Activated CD4-positive, alpha-beta T cell treated with anti-CD3 and anti-CD28 coated beads, Interleukin-2, amount 10 ng/mL, durations not matched to agents 24 days and 14 days (primary cell): ENCODE data around the gene ZMYND8. TPM values are rescaled to one million over a fixed set of nuclear protein-coding genes. Genes with fewer than 3 reads are reported as not detected.
"Not testable (repeated sequence)": the region's sequence is repeated elsewhere in the genome, so short reads cannot be mapped to it uniquely, and the experiment has no call there.

Experiments used
- DNase-seq: peaks from one replicate; pipeline ENCODE4 v3.0.0; 2022
- H3K27ac Mint-ChIP-seq: one replicate; pipeline ENCODE4 v1.8.0; 2022; ENCODE audit warnings: mild to moderate bottlenecking, mixed read lengths
- H3K27me3 Mint-ChIP-seq: one replicate; pipeline ENCODE4 v1.8.0; 2022; ENCODE audit warnings: mixed read lengths
- H3K36me3 Mint-ChIP-seq: one replicate; pipeline ENCODE4 v1.8.0; 2022; ENCODE audit warnings: low read depth, mild to moderate bottlenecking, mixed read lengths
- H3K4me1 Mint-ChIP-seq: one replicate; pipeline ENCODE4 v1.8.0; 2021; ENCODE audit warnings: mixed read lengths
- H3K4me3 Mint-ChIP-seq: one replicate; pipeline ENCODE4 v1.8.0; 2022; ENCODE audit warnings: mild to moderate bottlenecking, moderate library complexity, mixed read lengths
- H3K9me3 Mint-ChIP-seq: one replicate; pipeline ENCODE4 v1.8.0; 2021; ENCODE audit warnings: mixed read lengths
- intact Hi-C: fragments of 100-400 bp; cut with micrococcal nuclease; formaldehyde crosslinking; loops from one replicate; pipeline ENCODE4 v1.15.1; 2023
- total RNA-seq: library from RNA; stranded (reverse); gene quantifications from 2 replicates; pipeline ENCODE4 v1.2.3, GENCODE V29; 2022

Gene ZMYND8
- total RNA-seq, 1 donor from 2014 or later, result 38.1 TPM

GRCh38 chr20:47280668-47281067 lies 75.8 kb downstream of the ZMYND8 start:
- intact Hi-C loops, result no loop called here
- Mint-ChIP-seq H3K9me3 (no peaks in the 10 kb centered on the region), H3K4me3 (no peak overlapping the region), H3K4me1 (peaks cover 16% of the 10 kb centered on the region), H3K36me3 (peaks cover 63% of the 10 kb centered on the region), H3K27ac (peak overlapping the region; percentile 23), H3K27me3 (no peaks in the 10 kb centered on the region)
- no peak for DNase-seq

DNA sequence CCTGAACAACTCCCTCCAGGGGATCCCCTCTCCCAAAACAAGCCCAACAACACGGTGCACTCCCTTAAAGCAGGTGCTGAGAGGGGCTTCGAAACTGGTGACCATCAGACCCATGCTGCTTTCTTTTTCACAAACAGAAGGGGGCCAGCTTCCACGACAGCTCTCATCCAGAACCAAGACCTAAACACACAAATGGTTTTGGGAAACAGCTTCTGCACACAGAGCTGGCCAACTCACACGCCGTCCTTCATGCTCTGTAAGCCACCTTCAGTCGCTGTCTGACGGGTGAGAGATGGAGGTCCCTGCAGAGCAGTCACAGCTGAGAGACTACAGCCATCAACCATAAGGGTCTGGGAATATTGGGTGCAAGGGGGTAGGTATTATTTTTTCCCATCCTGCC lies 76.3 kb downstream of the ZMYND8 start:
- no peaks in the 10 kb centered on the region for H3K9me3 Mint-ChIP-seq
- no peak overlapping the region for H3K4me3 Mint-ChIP-seq
- H3K27ac Mint-ChIP-seq, result no peak overlapping the region
- no peaks in the 10 kb centered on the region for H3K27me3 Mint-ChIP-seq
- intact Hi-C loops, result no loop called here
- peaks cover 21% of the 10 kb centered on the region for H3K4me1 Mint-ChIP-seq
- no peak for DNase-seq
- peaks cover 64% of the 10 kb centered on the region for H3K36me3 Mint-ChIP-seq

DNA sequence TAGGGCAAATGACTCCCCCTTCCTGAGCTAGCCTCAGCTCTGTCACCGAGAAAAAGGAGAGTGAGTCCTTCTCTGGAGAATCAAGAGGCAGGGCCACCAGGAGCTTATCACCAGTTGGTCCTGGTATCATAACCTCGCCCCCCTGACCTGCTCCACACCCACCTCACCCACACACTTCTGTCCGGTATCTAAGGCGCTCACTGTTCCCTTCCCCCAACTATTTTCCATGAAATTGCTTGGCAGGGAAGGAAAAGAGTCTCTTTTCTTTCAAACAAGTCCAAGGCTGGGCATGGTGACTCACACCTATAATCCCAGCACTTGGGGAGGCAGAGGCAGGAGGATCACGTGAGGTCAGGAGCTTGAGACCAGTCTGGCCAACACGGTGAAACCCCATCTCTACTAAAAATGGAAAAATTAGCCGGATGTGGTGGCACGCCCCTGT lies 77.6 kb downstream of the ZMYND8 start:
- H3K36me3 Mint-ChIP-seq, result peaks cover 66% of the 10 kb centered on the region
- H3K27me3 Mint-ChIP-seq, result no peaks in the 10 kb centered on the region
- no peak for DNase-seq
- H3K4me3 Mint-ChIP-seq, result no peak overlapping the region
- peaks cover 29% of the 10 kb centered on the region for H3K4me1 Mint-ChIP-seq
- intact Hi-C loops, result no loop called here
- H3K9me3 Mint-ChIP-seq, result no peaks in the 10 kb centered on the region
- no peak overlapping the region for H3K27ac Mint-ChIP-seq

GRCh38 chr20:47277535-47277872 lies 79.0 kb downstream of the ZMYND8 start:
- H3K27ac Mint-ChIP-seq, H3K4me3 Mint-ChIP-seq, intact Hi-C loops, H3K9me3 Mint-ChIP-seq, H3K27me3 Mint-ChIP-seq, DNase-seq: not testable (repeated sequence)
- Mint-ChIP-seq H3K4me1 (peaks cover 40% of the 10 kb centered on the region), H3K36me3 (peaks cover 66% of the 10 kb centered on the region)

GRCh38 chr20:47276851-47277534 lies 79.5 kb downstream of the ZMYND8 start:
- Mint-ChIP-seq H3K4me1 (peaks cover 40% of the 10 kb centered on the region), H3K4me3 (no peak overlapping the region), H3K27ac (peak overlapping the region; percentile 58), H3K9me3 (no peaks in the 10 kb centered on the region), H3K27me3 (no peaks in the 10 kb centered on the region), H3K36me3 (peaks cover 67% of the 10 kb centered on the region)
- intact Hi-C loops, result no loop called here
- no peak for DNase-seq

GRCh38 chr20:47276251-47276650 lies 80.2 kb downstream of the ZMYND8 start:
- peaks cover 62% of the 10 kb centered on the region for H3K36me3 Mint-ChIP-seq
- H3K27me3 Mint-ChIP-seq, result no peaks in the 10 kb centered on the region
- H3K9me3 Mint-ChIP-seq, result no peaks in the 10 kb centered on the region
- peak overlapping the region; percentile 56 for H3K27ac Mint-ChIP-seq
- H3K4me1 Mint-ChIP-seq, result peaks cover 40% of the 10 kb centered on the region
- DNase-seq, result no peak
- H3K4me3 Mint-ChIP-seq, result no peak overlapping the region
- intact Hi-C loops, result no loop called here

DNA sequence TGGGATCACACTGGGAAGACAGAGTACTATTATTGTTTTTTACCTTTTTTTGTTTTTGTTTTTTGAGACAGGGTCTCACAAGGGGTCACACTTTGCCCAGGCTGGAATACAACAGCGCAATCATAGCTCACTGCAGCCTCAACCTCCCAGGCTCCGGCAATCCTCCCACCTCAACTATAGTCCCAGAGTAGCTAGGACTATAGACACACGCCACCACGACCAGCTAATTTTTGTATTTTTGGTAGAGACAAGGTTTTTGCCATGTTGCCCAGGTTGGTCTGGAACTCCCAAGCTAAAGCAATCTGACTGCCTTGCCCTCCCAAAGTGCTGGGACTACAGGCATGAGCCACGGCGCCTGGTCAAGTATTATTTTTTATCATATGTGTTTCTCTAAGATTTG lies 81.0 kb downstream of the ZMYND8 start:
- intact Hi-C loops, result no loop called here
- Mint-ChIP-seq H3K9me3 (no peaks in the 10 kb centered on the region), H3K36me3 (peaks cover 57% of the 10 kb centered on the region), H3K4me1 (peaks cover 37% of the 10 kb centered on the region), H3K27ac (peak overlapping the region; percentile 96), H3K27me3 (no peaks in the 10 kb centered on the region), H3K4me3 (no peak overlapping the region)
- no peak for DNase-seq

DNA sequence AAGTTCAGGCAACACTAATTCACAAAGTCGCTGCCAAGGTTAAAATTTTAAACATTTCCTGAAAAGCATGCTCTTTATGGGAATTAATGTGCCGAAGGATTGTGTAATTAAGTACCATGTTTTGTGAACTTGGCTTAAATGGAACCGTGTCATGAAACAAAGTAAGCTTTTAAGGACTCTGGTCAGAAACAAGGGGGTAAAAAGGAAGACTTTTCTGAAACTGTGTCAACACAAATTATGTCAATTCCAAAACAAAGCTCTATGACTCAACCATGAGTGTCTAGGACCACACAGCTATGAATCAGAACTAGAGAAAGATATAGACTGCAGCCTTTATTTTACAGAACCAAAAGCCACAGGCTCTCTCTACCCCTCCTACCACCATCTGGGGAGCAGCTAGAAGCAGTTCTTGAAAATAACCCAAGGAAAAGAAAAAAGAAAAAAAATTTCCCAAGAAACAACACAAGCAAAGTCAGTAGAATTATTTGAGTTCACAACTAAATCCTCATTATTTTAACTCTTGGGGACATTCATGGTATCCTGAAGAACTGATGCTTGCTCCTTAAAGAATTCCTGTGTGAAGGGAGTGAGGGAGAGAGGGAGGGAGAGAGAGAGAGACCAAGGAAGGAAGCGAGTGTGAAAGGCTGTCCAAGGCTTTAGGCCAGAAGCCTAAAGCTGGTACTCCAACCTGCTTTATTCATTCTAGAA lies 81.9 kb downstream of the ZMYND8 start:
- peak overlapping the region; percentile 71 for H3K4me3 Mint-ChIP-seq
- intact Hi-C loops, result loop anchor here (1.0 to 5.0 kb wide), 8 partner anchors 43 to 228 kb away; partner anchors contain the start of genes NCOA3 and ZMYND8
- no peaks in the 10 kb centered on the region for H3K27me3 Mint-ChIP-seq
- peaks cover 37% of the 10 kb centered on the region for H3K4me1 Mint-ChIP-seq
- no peaks in the 10 kb centered on the region for H3K9me3 Mint-ChIP-seq
- peak overlapping the region; percentile 96 for H3K27ac Mint-ChIP-seq
- peak; percentile 74 for DNase-seq
- peaks cover 54% of the 10 kb centered on the region for H3K36me3 Mint-ChIP-seq

- no peaks in the 10 kb centered on the region for H3K27me3 Mint-ChIP-seq
- peak overlapping the region; percentile 96 for H3K27ac Mint-ChIP-seq
- no peak for DNase-seq
- no peaks in the 10 kb centered on the region for H3K9me3 Mint-ChIP-seq
- H3K36me3 Mint-ChIP-seq, result peaks cover 55% of the 10 kb centered on the region
- intact Hi-C loops, result loop anchor here (1.0 to 5.0 kb wide), 9 partner anchors 44 to 348 kb away; partner anchors contain the start of genes NCOA3 and ZMYND8
- peaks cover 37% of the 10 kb centered on the region for H3K4me1 Mint-ChIP-seq
- H3K4me3 Mint-ChIP-seq, result peak overlapping the region; percentile 55
Measured at GRCh38 chr20:47273591-47274235, 82.8 kb downstream of the ZMYND8 start.

GRCh38 chr20:47272893-47273590 lies 83.5 kb downstream of the ZMYND8 start:
- Mint-ChIP-seq H3K9me3 (no peaks in the 10 kb centered on the region), H3K4me3 (peak overlapping the region; percentile 74), H3K4me1 (peaks cover 37% of the 10 kb centered on the region), H3K36me3 (peaks cover 50% of the 10 kb centered on the region), H3K27me3 (no peaks in the 10 kb centered on the region), H3K27ac (peak overlapping the region; percentile 96)
- intact Hi-C loops, result loop anchor here (1.0 to 5.0 kb wide), 2 partner anchors 229 to 348 kb away; partner anchors contain the start of gene NCOA3
- peak; percentile 90 for DNase-seq

- H3K27me3 Mint-ChIP-seq, result no peaks in the 10 kb centered on the region
- H3K9me3 Mint-ChIP-seq, result no peaks in the 10 kb centered on the region
- peaks cover 35% of the 10 kb centered on the region for H3K4me1 Mint-ChIP-seq
- H3K4me3 Mint-ChIP-seq, result no peak overlapping the region
- intact Hi-C loops, result loop anchor here (5.0 kb wide), 1 partner anchor 231 kb away; the partner anchor contains the start of gene NCOA3
- H3K27ac Mint-ChIP-seq, result no peak overlapping the region
- H3K36me3 Mint-ChIP-seq, result peaks cover 41% of the 10 kb centered on the region
- DNase-seq, result no peak
Measured at GRCh38 chr20:47271046-47271615, 85.4 kb downstream of the ZMYND8 start.

- DNase-seq, result no peak
- peaks cover 30% of the 10 kb centered on the region for H3K36me3 Mint-ChIP-seq
- H3K9me3 Mint-ChIP-seq, result no peaks in the 10 kb centered on the region
- intact Hi-C loops, result loop anchor here (5.0 kb wide), 1 partner anchor 233 kb away; the partner anchor contains the start of gene NCOA3
- no peak overlapping the region for H3K27ac Mint-ChIP-seq
- H3K27me3 Mint-ChIP-seq, result no peaks in the 10 kb centered on the region
- H3K4me3 Mint-ChIP-seq, result no peak overlapping the region
- peaks cover 22% of the 10 kb centered on the region for H3K4me1 Mint-ChIP-seq
Measured at GRCh38 chr20:47269309-47270165, 87.0 kb downstream of the ZMYND8 start.
